Chondrocyte (in vitro differentiated cells): Measurements from ENCODE around the gene AKAP13. TPM values are rescaled to one million over a fixed set of nuclear protein-coding genes. Genes with fewer than 3 reads are reported as not detected.
A peak's percentile ranks its signal among the peaks of the same experiment; 100 is the strongest.

Experiments
- DNase-seq: peaks from one replicate; pipeline ENCODE4 v3.0.0; 2021; ENCODE audit warnings: mixed read lengths, low spot score
- H3K27ac Mint-ChIP-seq: one replicate; pipeline ENCODE4 v1.8.0; 2021; ENCODE audit warnings: mild to moderate bottlenecking, moderate library complexity, mixed read lengths; ENCODE audit not compliant: unreplicated experiment
- H3K27me3 Mint-ChIP-seq: 2 replicates; pipeline ENCODE4 v1.8.0; 2021; ENCODE audit warnings: low read depth, mixed read lengths
- H3K36me3 Mint-ChIP-seq: 2 replicates; pipeline ENCODE4 v1.8.0; 2021; ENCODE audit warnings: low read depth, mixed read lengths
- H3K4me1 Mint-ChIP-seq: 2 replicates; pipeline ENCODE4 v1.8.0; 2021; ENCODE audit warnings: low read depth, mild to moderate bottlenecking, mixed read lengths
- H3K4me3 Mint-ChIP-seq: one replicate; pipeline ENCODE4 v1.8.0; 2021; ENCODE audit warnings: mild to moderate bottlenecking, moderate library complexity, mixed read lengths; ENCODE audit not compliant: unreplicated experiment
- H3K9me3 Mint-ChIP-seq: 2 replicates; pipeline ENCODE4 v1.8.0; 2021; ENCODE audit warnings: low read depth, mixed read lengths
- total RNA-seq: library from RNA; stranded (reverse); gene quantifications from 3 replicates; pipeline ENCODE4 v1.2.1, GENCODE V29; 2021
- TF ChIP-seq, protein P1 (sequence below): fragments of 200-600 bp; sonication (generic); IDR thresholded peaks from 2 replicates; pipeline ENCODE4 v1.5.0; 2021; ENCODE audit warnings: antibody characterized with exemption, mild to moderate bottlenecking, moderate library complexity

Gene AKAP13
- total RNA-seq, 1 donor from 2014 or later: 80.6 TPM

DNA sequence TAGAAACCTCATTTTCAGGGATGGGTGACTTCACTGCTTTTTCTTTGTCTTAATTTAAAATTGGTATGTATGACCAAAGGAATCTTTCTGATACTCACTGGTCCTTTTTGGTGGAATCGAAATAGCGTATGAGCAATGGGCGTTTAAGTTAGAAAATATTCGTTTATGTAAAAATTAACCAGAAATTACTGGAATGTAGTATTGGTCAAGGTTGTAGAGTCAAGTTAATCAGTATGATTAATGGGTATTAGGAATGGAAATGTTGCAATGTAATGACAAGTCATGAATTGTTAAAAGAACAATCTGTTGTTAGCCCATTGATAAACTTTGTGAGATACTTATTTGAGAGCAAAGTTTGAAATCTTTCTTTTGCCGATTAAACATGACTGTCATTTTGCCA lies 36.9 kb downstream of the AKAP13 start:
- TF ChIP-seq, protein P1, sequence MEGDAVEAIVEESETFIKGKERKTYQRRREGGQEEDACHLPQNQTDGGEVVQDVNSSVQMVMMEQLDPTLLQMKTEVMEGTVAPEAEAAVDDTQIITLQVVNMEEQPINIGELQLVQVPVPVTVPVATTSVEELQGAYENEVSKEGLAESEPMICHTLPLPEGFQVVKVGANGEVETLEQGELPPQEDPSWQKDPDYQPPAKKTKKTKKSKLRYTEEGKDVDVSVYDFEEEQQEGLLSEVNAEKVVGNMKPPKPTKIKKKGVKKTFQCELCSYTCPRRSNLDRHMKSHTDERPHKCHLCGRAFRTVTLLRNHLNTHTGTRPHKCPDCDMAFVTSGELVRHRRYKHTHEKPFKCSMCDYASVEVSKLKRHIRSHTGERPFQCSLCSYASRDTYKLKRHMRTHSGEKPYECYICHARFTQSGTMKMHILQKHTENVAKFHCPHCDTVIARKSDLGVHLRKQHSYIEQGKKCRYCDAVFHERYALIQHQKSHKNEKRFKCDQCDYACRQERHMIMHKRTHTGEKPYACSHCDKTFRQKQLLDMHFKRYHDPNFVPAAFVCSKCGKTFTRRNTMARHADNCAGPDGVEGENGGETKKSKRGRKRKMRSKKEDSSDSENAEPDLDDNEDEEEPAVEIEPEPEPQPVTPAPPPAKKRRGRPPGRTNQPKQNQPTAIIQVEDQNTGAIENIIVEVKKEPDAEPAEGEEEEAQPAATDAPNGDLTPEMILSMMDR: no peak
- no peak overlapping the region for H3K27ac Mint-ChIP-seq
- no peaks in the 10 kb centered on the region for H3K27me3 Mint-ChIP-seq
- no peaks in the 10 kb centered on the region for H3K36me3 Mint-ChIP-seq
- no peak overlapping the region for H3K4me3 Mint-ChIP-seq
- H3K4me1 Mint-ChIP-seq: peaks cover 68% of the 10 kb centered on the region
- DNase-seq: no peak
- no peaks in the 10 kb centered on the region for H3K9me3 Mint-ChIP-seq

DNA sequence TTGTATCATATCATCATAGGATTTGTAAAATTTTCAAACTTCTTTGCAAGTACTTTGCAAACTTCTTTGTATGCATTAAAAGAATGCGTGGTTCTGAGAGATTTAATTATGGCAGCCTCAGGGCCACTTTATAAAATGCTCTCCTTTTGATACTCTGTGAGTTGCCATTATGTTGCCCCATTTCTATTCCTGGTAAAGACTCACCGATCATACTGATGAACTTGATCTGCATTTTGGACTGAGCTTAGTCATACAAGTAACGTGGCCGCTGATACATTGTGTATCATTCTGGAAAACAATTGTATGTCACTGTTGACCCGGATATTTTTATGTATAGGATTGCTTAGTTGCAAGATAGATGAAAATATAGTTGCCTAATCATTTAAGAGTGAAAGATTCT lies 38.8 kb downstream of the AKAP13 start:
- Mint-ChIP-seq H3K27ac (no peak overlapping the region), H3K9me3 (no peaks in the 10 kb centered on the region), H3K4me1 (peaks cover 68% of the 10 kb centered on the region), H3K4me3 (no peak overlapping the region), H3K27me3 (no peaks in the 10 kb centered on the region), H3K36me3 (no peaks in the 10 kb centered on the region)
- TF ChIP-seq, protein P1: no peak
- no peak for DNase-seq

DNA sequence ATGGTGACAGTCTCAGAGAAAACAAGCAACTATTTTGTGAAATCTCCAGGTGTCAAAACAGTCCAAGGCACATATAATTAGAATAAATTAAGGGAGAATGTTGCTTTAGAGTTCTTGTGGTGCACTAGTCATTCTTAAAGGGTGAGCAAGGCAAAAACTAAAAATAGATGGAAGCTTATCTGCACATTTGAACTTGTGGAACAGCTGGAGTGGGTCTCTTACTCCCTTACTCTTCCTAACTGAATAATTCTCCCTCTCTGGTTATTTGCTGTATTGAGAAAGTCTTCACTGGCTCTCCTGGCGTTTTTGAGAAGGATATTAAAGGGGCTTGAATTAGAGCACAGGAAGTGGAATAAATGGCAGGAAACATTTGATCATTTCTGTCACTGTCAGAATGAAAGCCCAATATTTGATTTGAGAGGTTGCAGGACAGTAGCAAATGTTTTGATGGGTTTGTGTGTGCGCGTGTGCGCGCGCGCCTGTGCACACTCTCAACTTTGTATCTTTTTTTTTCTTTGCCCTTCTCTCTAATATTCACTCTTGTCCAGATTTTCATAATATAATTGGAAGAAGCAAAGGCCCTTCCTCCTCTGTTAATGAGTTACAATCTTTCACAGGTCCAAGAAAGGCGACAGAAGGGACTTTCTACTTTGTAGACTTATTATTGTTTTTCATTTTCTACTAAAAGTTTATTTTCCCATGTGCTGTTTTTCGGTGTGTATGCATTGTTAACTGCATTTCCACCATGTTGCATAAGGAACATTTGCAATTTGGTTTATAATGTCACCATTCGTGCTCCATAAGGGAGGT lies 40.9 kb downstream of the AKAP13 start:
- no peak for DNase-seq
- no peaks in the 10 kb centered on the region for H3K36me3 Mint-ChIP-seq
- TF ChIP-seq, protein P1: no peak
- peak overlapping the region; percentile 19 for H3K27ac Mint-ChIP-seq
- H3K9me3 Mint-ChIP-seq: no peaks in the 10 kb centered on the region
- no peaks in the 10 kb centered on the region for H3K27me3 Mint-ChIP-seq
- peaks cover 59% of the 10 kb centered on the region for H3K4me1 Mint-ChIP-seq
- H3K4me3 Mint-ChIP-seq: no peak overlapping the region

DNA sequence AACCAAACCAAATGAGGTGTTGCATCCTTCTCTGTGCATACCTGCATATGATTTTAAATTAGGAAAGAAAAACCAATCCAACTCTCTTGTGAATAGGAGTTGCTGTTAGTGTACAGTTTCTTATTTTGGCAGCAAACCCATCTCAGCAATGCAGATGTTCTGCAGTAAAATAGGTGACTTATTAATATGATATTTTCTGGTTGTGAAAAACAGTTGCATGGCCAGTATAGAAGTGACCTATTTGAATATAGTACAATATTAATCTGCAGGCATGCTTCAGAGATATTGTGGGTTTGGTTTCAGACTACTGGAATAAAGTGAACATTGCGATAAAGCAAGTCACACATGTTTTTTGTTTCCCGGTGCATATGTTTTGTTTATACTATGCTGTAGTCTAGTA lies 42.2 kb downstream of the AKAP13 start:
- Mint-ChIP-seq H3K4me1 (peaks cover 58% of the 10 kb centered on the region), H3K36me3 (no peaks in the 10 kb centered on the region), H3K4me3 (no peak overlapping the region), H3K27ac (no peak overlapping the region), H3K27me3 (no peaks in the 10 kb centered on the region), H3K9me3 (no peaks in the 10 kb centered on the region)
- TF ChIP-seq, protein P1: no peak
- no peak for DNase-seq

DNA sequence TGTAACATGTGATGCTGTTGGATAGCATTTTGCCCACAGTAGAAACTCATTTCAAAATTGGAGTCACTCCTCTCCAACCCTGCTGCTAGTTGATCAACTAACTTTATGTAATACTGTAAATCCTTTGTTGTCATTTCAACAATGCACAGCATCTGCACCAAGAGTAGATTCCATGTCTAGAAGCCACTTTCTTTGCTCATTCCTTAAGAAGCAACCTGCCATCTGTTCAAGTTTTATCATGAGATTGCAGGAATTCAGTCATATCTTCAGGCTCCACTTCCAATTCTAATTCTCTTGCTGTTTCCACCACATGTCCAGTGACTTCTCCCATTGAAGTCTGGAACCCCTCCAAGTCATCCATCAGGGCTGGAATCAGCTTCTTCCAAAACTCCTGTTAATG lies 42.9 kb downstream of the AKAP13 start:
- H3K36me3 Mint-ChIP-seq: no peaks in the 10 kb centered on the region
- peaks cover 62% of the 10 kb centered on the region for H3K4me1 Mint-ChIP-seq
- H3K4me3 Mint-ChIP-seq: no peak overlapping the region
- H3K27me3 Mint-ChIP-seq: no peaks in the 10 kb centered on the region
- TF ChIP-seq, protein P1: no peak
- no peaks in the 10 kb centered on the region for H3K9me3 Mint-ChIP-seq
- no peak overlapping the region for H3K27ac Mint-ChIP-seq
- DNase-seq: no peak
